ENCODE measurements around the gene NEURL3.

NEURL3 gene

DNA sequence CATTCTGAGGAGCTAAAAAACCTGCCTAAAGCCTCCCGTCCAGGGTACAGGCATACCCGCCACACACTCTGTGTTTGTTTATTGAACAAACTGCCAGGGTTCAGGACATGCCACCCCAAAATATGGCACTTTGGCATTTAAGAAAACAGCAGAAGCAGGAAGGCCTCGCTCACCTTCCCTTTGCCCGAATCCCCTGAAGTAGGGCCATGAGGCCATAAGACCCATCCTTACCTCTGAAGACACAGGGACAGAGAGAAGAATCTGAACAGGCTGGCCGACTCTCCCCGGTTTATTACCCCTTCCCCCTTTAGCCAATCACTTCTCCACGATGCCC, 1.7 kb upstream of the NEURL3 start (continued):
- TF ChIP-seq, protein P1, sequence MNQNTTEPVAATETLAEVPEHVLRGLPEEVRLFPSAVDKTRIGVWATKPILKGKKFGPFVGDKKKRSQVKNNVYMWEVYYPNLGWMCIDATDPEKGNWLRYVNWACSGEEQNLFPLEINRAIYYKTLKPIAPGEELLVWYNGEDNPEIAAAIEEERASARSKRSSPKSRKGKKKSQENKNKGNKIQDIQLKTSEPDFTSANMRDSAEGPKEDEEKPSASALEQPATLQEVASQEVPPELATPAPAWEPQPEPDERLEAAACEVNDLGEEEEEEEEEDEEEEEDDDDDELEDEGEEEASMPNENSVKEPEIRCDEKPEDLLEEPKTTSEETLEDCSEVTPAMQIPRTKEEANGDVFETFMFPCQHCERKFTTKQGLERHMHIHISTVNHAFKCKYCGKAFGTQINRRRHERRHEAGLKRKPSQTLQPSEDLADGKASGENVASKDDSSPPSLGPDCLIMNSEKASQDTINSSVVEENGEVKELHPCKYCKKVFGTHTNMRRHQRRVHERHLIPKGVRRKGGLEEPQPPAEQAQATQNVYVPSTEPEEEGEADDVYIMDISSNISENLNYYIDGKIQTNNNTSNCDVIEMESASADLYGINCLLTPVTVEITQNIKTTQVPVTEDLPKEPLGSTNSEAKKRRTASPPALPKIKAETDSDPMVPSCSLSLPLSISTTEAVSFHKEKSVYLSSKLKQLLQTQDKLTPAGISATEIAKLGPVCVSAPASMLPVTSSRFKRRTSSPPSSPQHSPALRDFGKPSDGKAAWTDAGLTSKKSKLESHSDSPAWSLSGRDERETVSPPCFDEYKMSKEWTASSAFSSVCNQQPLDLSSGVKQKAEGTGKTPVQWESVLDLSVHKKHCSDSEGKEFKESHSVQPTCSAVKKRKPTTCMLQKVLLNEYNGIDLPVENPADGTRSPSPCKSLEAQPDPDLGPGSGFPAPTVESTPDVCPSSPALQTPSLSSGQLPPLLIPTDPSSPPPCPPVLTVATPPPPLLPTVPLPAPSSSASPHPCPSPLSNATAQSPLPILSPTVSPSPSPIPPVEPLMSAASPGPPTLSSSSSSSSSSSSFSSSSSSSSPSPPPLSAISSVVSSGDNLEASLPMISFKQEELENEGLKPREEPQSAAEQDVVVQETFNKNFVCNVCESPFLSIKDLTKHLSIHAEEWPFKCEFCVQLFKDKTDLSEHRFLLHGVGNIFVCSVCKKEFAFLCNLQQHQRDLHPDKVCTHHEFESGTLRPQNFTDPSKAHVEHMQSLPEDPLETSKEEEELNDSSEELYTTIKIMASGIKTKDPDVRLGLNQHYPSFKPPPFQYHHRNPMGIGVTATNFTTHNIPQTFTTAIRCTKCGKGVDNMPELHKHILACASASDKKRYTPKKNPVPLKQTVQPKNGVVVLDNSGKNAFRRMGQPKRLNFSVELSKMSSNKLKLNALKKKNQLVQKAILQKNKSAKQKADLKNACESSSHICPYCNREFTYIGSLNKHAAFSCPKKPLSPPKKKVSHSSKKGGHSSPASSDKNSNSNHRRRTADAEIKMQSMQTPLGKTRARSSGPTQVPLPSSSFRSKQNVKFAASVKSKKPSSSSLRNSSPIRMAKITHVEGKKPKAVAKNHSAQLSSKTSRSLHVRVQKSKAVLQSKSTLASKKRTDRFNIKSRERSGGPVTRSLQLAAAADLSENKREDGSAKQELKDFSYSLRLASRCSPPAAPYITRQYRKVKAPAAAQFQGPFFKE (tag by site-specific recombination; IDR thresholded peaks at IDR 0.05; ENCODE audit: borderline replicate concordance): no peak
- TF ChIP-seq, protein P2, sequence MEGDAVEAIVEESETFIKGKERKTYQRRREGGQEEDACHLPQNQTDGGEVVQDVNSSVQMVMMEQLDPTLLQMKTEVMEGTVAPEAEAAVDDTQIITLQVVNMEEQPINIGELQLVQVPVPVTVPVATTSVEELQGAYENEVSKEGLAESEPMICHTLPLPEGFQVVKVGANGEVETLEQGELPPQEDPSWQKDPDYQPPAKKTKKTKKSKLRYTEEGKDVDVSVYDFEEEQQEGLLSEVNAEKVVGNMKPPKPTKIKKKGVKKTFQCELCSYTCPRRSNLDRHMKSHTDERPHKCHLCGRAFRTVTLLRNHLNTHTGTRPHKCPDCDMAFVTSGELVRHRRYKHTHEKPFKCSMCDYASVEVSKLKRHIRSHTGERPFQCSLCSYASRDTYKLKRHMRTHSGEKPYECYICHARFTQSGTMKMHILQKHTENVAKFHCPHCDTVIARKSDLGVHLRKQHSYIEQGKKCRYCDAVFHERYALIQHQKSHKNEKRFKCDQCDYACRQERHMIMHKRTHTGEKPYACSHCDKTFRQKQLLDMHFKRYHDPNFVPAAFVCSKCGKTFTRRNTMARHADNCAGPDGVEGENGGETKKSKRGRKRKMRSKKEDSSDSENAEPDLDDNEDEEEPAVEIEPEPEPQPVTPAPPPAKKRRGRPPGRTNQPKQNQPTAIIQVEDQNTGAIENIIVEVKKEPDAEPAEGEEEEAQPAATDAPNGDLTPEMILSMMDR (tag by site-specific recombination; IDR thresholded peaks at IDR 0.05): no peak
- no peak for TF ChIP-seq ZNF837 (tag by site-specific recombination; IDR thresholded peaks at IDR 0.05)

DNA sequence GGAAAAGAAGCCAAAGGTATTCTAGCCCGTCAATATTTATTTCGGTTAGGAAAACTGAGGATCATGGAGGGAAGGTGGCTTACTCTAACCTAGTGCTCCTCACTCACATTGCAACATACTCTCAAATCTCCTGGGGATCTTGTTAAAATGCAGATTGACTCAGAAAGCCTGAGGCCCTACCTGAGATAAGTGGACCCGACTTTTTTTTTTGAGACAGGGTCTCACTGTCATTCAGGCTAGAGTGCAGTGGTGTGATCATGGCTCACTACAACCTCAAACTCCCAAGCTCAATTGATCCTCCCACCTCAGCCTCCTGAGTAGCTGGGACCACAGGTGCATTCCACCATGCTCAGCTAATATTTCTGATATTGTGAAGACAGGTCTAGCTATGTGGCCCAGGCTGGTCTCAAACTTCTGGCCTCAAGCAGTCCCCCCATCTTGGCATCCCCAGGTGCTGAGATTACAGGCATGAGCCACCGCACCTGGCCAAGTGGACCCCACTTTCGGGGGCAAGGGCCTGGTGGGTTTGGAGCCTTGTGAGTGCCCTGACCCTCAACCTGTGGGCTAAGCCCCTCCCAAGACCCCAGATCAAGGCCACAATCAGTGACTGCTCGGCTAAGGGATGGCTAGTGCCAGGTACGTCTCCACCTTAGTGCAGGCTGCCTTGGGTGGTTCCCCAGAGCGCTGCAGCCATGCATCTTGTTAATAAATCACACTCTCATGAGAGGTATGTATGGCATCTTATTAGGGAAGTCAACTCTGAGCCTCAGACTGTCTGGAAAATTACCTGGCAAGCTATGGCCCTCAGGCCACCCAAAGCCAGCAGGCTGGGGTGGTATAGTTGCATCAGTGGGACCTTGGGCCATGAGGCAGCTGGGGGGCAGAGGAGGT, 1.1 kb upstream of the NEURL3 start:
- ChIA-PET CTCF (interaction anchor here (0.6 to 1.8 kb wide), 10 partner anchors 10 to 367 kb away, joined by 3 to 6 read pairs (median 3); no protein-coding TSS in a partner anchor), POLR2A (no interaction called here)
- Histone ChIP-seq H3K9me3 (ENCODE audit: control insufficient read depth, insufficient read depth, low read depth, low read length) (no peaks in the 10 kb centered on the region), H3K4me1 (ENCODE audit: control insufficient read depth, insufficient read depth, low read length) (no peaks in the 10 kb centered on the region), H3K36me3 (ENCODE audit: control insufficient read depth in 2 of 2, insufficient read depth in 1 of 2, low read length in 2 of 2) (no peaks in the 10 kb centered on the region), H3K4me3 (ENCODE audit: low read depth, low read length) (no peak overlapping the region), H3K27ac (ENCODE audit: extremely low read depth, low read depth, low read length) (no peak overlapping the region)
- TF ChIP-seq, protein P3, sequence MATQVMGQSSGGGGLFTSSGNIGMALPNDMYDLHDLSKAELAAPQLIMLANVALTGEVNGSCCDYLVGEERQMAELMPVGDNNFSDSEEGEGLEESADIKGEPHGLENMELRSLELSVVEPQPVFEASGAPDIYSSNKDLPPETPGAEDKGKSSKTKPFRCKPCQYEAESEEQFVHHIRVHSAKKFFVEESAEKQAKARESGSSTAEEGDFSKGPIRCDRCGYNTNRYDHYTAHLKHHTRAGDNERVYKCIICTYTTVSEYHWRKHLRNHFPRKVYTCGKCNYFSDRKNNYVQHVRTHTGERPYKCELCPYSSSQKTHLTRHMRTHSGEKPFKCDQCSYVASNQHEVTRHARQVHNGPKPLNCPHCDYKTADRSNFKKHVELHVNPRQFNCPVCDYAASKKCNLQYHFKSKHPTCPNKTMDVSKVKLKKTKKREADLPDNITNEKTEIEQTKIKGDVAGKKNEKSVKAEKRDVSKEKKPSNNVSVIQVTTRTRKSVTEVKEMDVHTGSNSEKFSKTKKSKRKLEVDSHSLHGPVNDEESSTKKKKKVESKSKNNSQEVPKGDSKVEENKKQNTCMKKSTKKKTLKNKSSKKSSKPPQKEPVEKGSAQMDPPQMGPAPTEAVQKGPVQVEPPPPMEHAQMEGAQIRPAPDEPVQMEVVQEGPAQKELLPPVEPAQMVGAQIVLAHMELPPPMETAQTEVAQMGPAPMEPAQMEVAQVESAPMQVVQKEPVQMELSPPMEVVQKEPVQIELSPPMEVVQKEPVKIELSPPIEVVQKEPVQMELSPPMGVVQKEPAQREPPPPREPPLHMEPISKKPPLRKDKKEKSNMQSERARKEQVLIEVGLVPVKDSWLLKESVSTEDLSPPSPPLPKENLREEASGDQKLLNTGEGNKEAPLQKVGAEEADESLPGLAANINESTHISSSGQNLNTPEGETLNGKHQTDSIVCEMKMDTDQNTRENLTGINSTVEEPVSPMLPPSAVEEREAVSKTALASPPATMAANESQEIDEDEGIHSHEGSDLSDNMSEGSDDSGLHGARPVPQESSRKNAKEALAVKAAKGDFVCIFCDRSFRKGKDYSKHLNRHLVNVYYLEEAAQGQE (tag by site-specific recombination; IDR thresholded peaks at IDR 0.05): no peak
- TF ChIP-seq ZNF521 (tag by site-specific recombination; IDR thresholded peaks at IDR 0.05): no peak
- no peak for TF ChIP-seq GLI2 (tag by site-specific recombination; IDR thresholded peaks at IDR 0.05; ENCODE audit: borderline replicate concordance, low read depth)
- TF ChIP-seq, protein P4, sequence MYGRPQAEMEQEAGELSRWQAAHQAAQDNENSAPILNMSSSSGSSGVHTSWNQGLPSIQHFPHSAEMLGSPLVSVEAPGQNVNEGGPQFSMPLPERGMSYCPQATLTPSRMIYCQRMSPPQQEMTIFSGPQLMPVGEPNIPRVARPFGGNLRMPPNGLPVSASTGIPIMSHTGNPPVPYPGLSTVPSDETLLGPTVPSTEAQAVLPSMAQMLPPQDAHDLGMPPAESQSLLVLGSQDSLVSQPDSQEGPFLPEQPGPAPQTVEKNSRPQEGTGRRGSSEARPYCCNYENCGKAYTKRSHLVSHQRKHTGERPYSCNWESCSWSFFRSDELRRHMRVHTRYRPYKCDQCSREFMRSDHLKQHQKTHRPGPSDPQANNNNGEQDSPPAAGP (tag by site-specific recombination; IDR thresholded peaks at IDR 0.05): no peak
- TF ChIP-seq KLF16 (tag by site-specific recombination; IDR thresholded peaks at IDR 0.05): no peak
- TF ChIP-seq SP2 (tag by site-specific recombination; IDR thresholded peaks at IDR 0.05): no peak
- TF ChIP-seq SCRT2 (tag by site-specific recombination; IDR thresholded peaks at IDR 0.05): no peak
- TF ChIP-seq, protein P5, sequence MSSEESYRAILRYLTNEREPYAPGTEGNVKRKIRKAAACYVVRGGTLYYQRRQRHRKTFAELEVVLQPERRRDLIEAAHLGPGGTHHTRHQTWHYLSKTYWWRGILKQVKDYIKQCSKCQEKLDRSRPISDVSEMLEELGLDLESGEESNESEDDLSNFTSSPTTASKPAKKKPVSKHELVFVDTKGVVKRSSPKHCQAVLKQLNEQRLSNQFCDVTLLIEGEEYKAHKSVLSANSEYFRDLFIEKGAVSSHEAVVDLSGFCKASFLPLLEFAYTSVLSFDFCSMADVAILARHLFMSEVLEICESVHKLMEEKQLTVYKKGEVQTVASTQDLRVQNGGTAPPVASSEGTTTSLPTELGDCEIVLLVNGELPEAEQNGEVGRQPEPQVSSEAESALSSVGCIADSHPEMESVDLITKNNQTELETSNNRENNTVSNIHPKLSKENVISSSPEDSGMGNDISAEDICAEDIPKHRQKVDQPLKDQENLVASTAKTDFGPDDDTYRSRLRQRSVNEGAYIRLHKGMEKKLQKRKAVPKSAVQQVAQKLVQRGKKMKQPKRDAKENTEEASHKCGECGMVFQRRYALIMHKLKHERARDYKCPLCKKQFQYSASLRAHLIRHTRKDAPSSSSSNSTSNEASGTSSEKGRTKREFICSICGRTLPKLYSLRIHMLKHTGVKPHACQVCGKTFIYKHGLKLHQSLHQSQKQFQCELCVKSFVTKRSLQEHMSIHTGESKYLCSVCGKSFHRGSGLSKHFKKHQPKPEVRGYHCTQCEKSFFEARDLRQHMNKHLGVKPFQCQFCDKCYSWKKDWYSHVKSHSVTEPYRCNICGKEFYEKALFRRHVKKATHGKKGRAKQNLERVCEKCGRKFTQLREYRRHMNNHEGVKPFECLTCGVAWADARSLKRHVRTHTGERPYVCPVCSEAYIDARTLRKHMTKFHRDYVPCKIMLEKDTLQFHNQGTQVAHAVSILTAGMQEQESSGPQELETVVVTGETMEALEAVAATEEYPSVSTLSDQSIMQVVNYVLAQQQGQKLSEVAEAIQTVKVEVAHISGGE (tag by site-specific recombination; conservative IDR thresholded peaks at IDR 0.05; ENCODE audit: low read depth): no peak
- no peak for TF ChIP-seq ZNF391 (tag by site-specific recombination; IDR thresholded peaks at IDR 0.05; ENCODE audit: borderline replicate concordance, low read depth)
- TF ChIP-seq ZNF530 (tag by site-specific recombination; IDR thresholded peaks at IDR 0.05; ENCODE audit: low read depth): no peak
- no peak for TF ChIP-seq ZBTB20 (tag by site-specific recombination; IDR thresholded peaks at IDR 0.05)
- TF ChIP-seq KLF9 (tag by site-specific recombination; IDR thresholded peaks at IDR 0.05; ENCODE audit: low read depth): no peak
- no peak for TF ChIP-seq HOXC10 (CRISPR knock-in tag; IDR thresholded peaks at IDR 0.05)
- TF ChIP-seq, protein P6, sequence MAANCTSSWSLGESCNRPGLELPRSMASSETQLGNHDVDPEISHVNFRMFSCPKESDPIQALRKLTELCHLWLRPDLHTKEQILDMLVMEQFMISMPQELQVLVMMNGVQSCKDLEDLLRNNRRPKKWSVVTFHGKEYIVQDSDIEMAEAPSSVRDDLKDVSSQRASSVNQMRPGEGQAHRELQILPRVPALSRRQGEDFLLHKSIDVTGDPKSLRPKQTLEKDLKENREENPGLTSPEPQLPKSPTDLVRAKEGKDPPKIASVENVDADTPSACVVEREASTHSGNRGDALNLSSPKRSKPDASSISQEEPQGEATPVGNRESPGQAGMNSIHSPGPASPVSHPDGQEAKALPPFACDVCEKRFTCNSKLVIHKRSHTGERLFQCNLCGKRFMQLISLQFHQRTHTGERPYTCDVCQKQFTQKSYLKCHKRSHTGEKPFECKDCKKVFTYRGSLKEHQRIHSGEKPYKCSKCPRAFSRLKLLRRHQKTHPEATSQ (tag by site-specific recombination; IDR thresholded peaks at IDR 0.05): no peak
- TF ChIP-seq TRIM28 (IDR thresholded peaks at IDR 0.05; ENCODE audit: borderline replicate concordance, low read length): no peak

Data from HEK293 (cell line).